Measurements from ENCODE around the gene HIRA. TPM values are rescaled to one million over a fixed set of nuclear protein-coding genes. Genes with fewer than 3 reads are reported as not detected.

HIRA gene
- total RNA-seq, 4 donors from 2014 or later, result 18.8 to 31.6 (median 24.7) TPM

- H3K4me1 ChIP-seq, result no peaks in the 10 kb centered on the region
- H3K27me3 ChIP-seq, result no peaks in the 10 kb centered on the region
- DNase-seq (ENCODE audit: low spot score in 2 of 2), result no peak
- no peak overlapping the region for H3K4me3 ChIP-seq
- peaks cover 6 to 96% (median 27%) of the 10 kb centered on the region in 3 donors for H3K36me3 ChIP-seq
- TF ChIP-seq EP300 (IDR thresholded peaks at IDR 0.05) (no peak), CTCF (IDR thresholded peaks at IDR 0.05) (no peak), POLR2A (IDR thresholded peaks at IDR 0.05) (no peak)
- 87 to 97% methylated on average over 6 of the region's 6 CpGs for WGBS, 2 donors
- H3K27ac ChIP-seq, result no peak overlapping the region
- no peaks in the 10 kb centered on the region for H3K9me3 ChIP-seq
These were observed 34.4 kb downstream of the HIRA start for GRCh38 chr22:19396934-19397733.

- WGBS, 2 donors, result 82 to 90% methylated on average over 6 of the region's 6 CpGs
- H3K27me3 ChIP-seq, result no peaks in the 10 kb centered on the region
- no peaks in the 10 kb centered on the region for H3K4me1 ChIP-seq
- no peak for DNase-seq (ENCODE audit: low spot score in 2 of 2)
- TF ChIP-seq EP300 (IDR thresholded peaks at IDR 0.05) (no peak), CTCF (IDR thresholded peaks at IDR 0.05) (no peak), POLR2A (IDR thresholded peaks at IDR 0.05) (no peak)
- H3K4me3 ChIP-seq, result no peak overlapping the region
- no peaks in the 10 kb centered on the region for H3K9me3 ChIP-seq
- no peak overlapping the region for H3K27ac ChIP-seq
- peaks cover 6 to 98% (median 31%) of the 10 kb centered on the region in 3 donors for H3K36me3 ChIP-seq
These were observed 35.0 kb downstream of the HIRA start for GRCh38 chr22:19396561-19396933.

GRCh38 chr22:19395276-19395675, 36.3 kb downstream of the HIRA start:
- no peaks in the 10 kb centered on the region for H3K27me3 ChIP-seq
- no peaks in the 10 kb centered on the region for H3K9me3 ChIP-seq
- DNase-seq (ENCODE audit: low spot score in 2 of 2), result no peak
- no peak for TF ChIP-seq CTCF (IDR thresholded peaks at IDR 0.05)
- TF ChIP-seq EP300 (IDR thresholded peaks at IDR 0.05), result no peak
- no peak for TF ChIP-seq POLR2A (IDR thresholded peaks at IDR 0.05)
- no peak overlapping the region for H3K27ac ChIP-seq
- H3K36me3 ChIP-seq, result peaks cover 6 to 99% (median 31%) of the 10 kb centered on the region in 3 donors
- WGBS, 2 donors, result 94 to 99% methylated on average over 4 of the region's 4 CpGs
- H3K4me3 ChIP-seq, result no peak overlapping the region
- H3K4me1 ChIP-seq, result no peaks in the 10 kb centered on the region

- no peak for TF ChIP-seq EP300 (IDR thresholded peaks at IDR 0.05)
- TF ChIP-seq POLR2A (IDR thresholded peaks at IDR 0.05), result no peak
- no peak for TF ChIP-seq CTCF (IDR thresholded peaks at IDR 0.05)
- peaks cover 6 to 100% (median 31%) of the 10 kb centered on the region in 3 donors for H3K36me3 ChIP-seq
- 92 to 96% methylated on average over 8 of the region's 8 CpGs for WGBS, 2 donors
These were observed 37.1 kb downstream of the HIRA start for GRCh38 chr22:19394274-19395050.

GRCh38 chr22:19393704-19394103, 37.8 kb downstream of the HIRA start:
- Histone ChIP-seq H3K4me3 (no peak overlapping the region), H3K36me3 (peaks cover 8 to 100% (median 39%) of the 10 kb centered on the region in 3 donors), H3K27ac (no peak overlapping the region), H3K4me1 (no peaks in the 10 kb centered on the region), H3K9me3 (no peaks in the 10 kb centered on the region), H3K27me3 (no peaks in the 10 kb centered on the region)
- 82 to 88% methylated on average over 5 of the region's 5 CpGs for WGBS, 2 donors
- DNase-seq (ENCODE audit: low spot score in 2 of 2), result no peak
- TF ChIP-seq POLR2A (IDR thresholded peaks at IDR 0.05) (no peak), EP300 (IDR thresholded peaks at IDR 0.05) (no peak), CTCF (IDR thresholded peaks at IDR 0.05) (no peak)

More at GRCh38 chr22:19394274-19395050, 37.1 kb downstream of the HIRA start:
- DNase-seq (ENCODE audit: low spot score in 2 of 2), result no peak
- Histone ChIP-seq H3K27ac (no peak overlapping the region), H3K9me3 (no peaks in the 10 kb centered on the region), H3K4me1 (no peaks in the 10 kb centered on the region), H3K27me3 (no peaks in the 10 kb centered on the region), H3K4me3 (no peak overlapping the region)
